ENCODE results near the gene ANO9.

- TF ChIP-seq EP300 (IDR thresholded peaks at IDR 0.05) (no peak), CTCF (IDR thresholded peaks at IDR 0.05) (no peak), POLR2A (IDR thresholded peaks at IDR 0.05) (no peak)
Observed at GRCh38 chr11:415640-416041, 26.2 kb downstream of the ANO9 start.

Data from upper lobe of left lung (tissue), 4 donors.